HepG2 (cell line): ENCODE data around the gene ANAPC16. TPM values are rescaled to one million over a fixed set of nuclear protein-coding genes. Genes with fewer than 3 reads are reported as not detected.

Experiments used
- CHD4 ChIP-seq: fragments of 200-600 bp; sonication (generic); IDR thresholded peaks from 2 replicates; pipeline ENCODE4 v1.7.0; 2017; ENCODE audit warnings: mild to moderate bottlenecking, low read length, borderline replicate concordance
- ELF1 ChIP-seq: sonication (generic); formaldehyde crosslinking; IDR thresholded peaks from 2 replicates; pipeline ENCODE4 v1.4.0; 2020; ENCODE audit warnings: missing genetic modification reagents
- ELK4 ChIP-seq: sonication (generic); formaldehyde crosslinking; IDR thresholded peaks from 2 replicates; pipeline ENCODE4 v1.9.0; 2021; ENCODE audit warnings: missing genetic modification reagents, borderline replicate concordance
- EZH2 ChIP-seq: conservative IDR thresholded peaks from 2 replicates; pipeline ENCODE4 v1.6.1; 2012; ENCODE audit warnings: mild to moderate bottlenecking, low read depth, low read length, moderate library complexity
- KAT8 ChIP-seq: IDR thresholded peaks from 2 replicates; pipeline ENCODE4 v1.6.1; 2016; ENCODE audit warnings: missing genetic modification reagents, missing compliant biosample characterization
- POLR2G ChIP-seq: fragments of 200-400 bp; formaldehyde crosslinking; IDR thresholded peaks from 2 replicates; pipeline ENCODE4 v1.6.1; 2018; ENCODE audit warnings: mild to moderate bottlenecking, low read depth, low read length, moderate library complexity
- SMAD1 ChIP-seq: sonication (generic); formaldehyde crosslinking; IDR thresholded peaks from 2 replicates; pipeline ENCODE4 v1.4.0; 2020; ENCODE audit warnings: missing genetic modification reagents, low read depth, mild to moderate bottlenecking, borderline replicate concordance
- SMARCC2 ChIP-seq: fragments of 450-650 bp; IDR thresholded peaks from 2 replicates; pipeline ENCODE4 v1.6.1; 2017; ENCODE audit warnings: antibody characterized with exemption, mild to moderate bottlenecking
- SMARCE1 ChIP-seq: fragments of 450-650 bp; IDR thresholded peaks from 2 replicates; pipeline ENCODE4 v1.6.1; 2017; ENCODE audit warnings: borderline replicate concordance
- SOX6 ChIP-seq, 2 experiments: fragments of 450-650 bp in 1 of 2; sonication (generic) in 1 of 2; formaldehyde crosslinking in 1 of 2; IDR thresholded peaks; 2 replicates each; pipeline versions ENCODE4 v1.4.0 to v1.6.1; 2017 to 2020; ENCODE audit warnings: antibody characterized with exemption in 1 of 2, mild to moderate bottlenecking in 1 of 2, missing genetic modification reagents in 1 of 2
- SRY ChIP-seq: sonication (generic); formaldehyde crosslinking; IDR thresholded peaks from 2 replicates; pipeline ENCODE4 v1.8.0; 2022; ENCODE audit warnings: mild to moderate bottlenecking, missing genetic modification reagents
- TBX2 ChIP-seq: sonication (generic); formaldehyde crosslinking; IDR thresholded peaks from 2 replicates; pipeline ENCODE4 v1.5.0; 2020; ENCODE audit warnings: missing genetic modification reagents, mild to moderate bottlenecking, borderline replicate concordance
- ZFP37 ChIP-seq: sonication (generic); formaldehyde crosslinking; IDR thresholded peaks from 2 replicates; pipeline ENCODE4 v1.4.0; 2020; ENCODE audit warnings: missing genetic modification reagents, borderline replicate concordance
- ZFX ChIP-seq: sonication (generic); formaldehyde crosslinking; IDR thresholded peaks from 2 replicates; pipeline ENCODE4 v1.4.0; 2020; ENCODE audit warnings: mild to moderate bottlenecking, low read depth, missing genetic modification reagents, moderate library complexity
- ZNF710 ChIP-seq: sonication (generic); formaldehyde crosslinking; IDR thresholded peaks from 2 replicates; pipeline ENCODE4 v1.5.0; 2020; ENCODE audit warnings: mild to moderate bottlenecking, missing genetic modification reagents, borderline replicate concordance
- polyA plus RNA-seq, 8 experiments: library from polyadenylated mRNA; depleted of rRNA in 3 of 8; stranded (reverse) in 7 of 8; unstranded in 1 of 8; fragments of >200 nt; fragmentation: Illumina TruSeq in 4 of 8; extraction: Trizol in 4 of 8; gene quantifications; 2 replicates each; pipeline versions ENCODE4 v1.2.1 to v1.2.3, GENCODE V29; 2011 to 2016; ENCODE audit warnings: low read depth in 4 of 8, missing spikeins in 1 of 8, mixed read lengths in 1 of 8; ENCODE audit not compliant: insufficient read depth in 1 of 8
- total RNA-seq, 5 experiments: library from RNA; depleted of rRNA; stranded (reverse); fragments of >200 nt; fragmentation: Illumina TruSeq; extraction: Trizol; gene quantifications; 2 replicates each; pipeline ENCODE4 v1.2.3, GENCODE V29; 2016; ENCODE audit warnings: low read depth in 1 of 5
- TF ChIP-seq, protein P1 (sequence below): fragments of 450-650 bp; IDR thresholded peaks from 2 replicates; pipeline ENCODE4 v1.6.1; 2016
- TF ChIP-seq, protein P2 (sequence below): sonication (generic); formaldehyde crosslinking; IDR thresholded peaks from 2 replicates; pipeline ENCODE4 v1.4.0; 2020; ENCODE audit warnings: missing genetic modification reagents
- TF ChIP-seq, protein P3 (sequence below): sonication (generic); formaldehyde crosslinking; IDR thresholded peaks from 2 replicates; pipeline ENCODE4 v1.4.0; 2020; ENCODE audit warnings: low read depth, missing genetic modification reagents

Gene ANAPC16
- total and polyA plus RNA-seq, 2 of the 13 experiments (the other 11 are each of a cell fraction or from before 2014, with no cell fraction given), result 74.8 to 89.4 TPM

GRCh38 chr10:72254813-72255568 is 39.2 kb downstream of the ANAPC16 start (continued):
- no peak for TF ChIP-seq ELK4 (CRISPR knock-in tag)
- peak; percentile 64 for TF ChIP-seq ZNF710
- peak; percentile 53; the same call in 1 of the 2 replicates for TF ChIP-seq TBX2
- TF ChIP-seq SMAD1, result no peak
- TF ChIP-seq KAT8, result no peak
- TF ChIP-seq ZFX (CRISPR knock-in tag), result peak; percentile 69
- no peak for TF ChIP-seq ZFP37
- peak; percentile 86 for TF ChIP-seq POLR2G
- TF ChIP-seq SRY, result no peak; the same call in 1 of the 2 replicates
- TF ChIP-seq SMARCE1, result no peak
- TF ChIP-seq, protein P1, sequence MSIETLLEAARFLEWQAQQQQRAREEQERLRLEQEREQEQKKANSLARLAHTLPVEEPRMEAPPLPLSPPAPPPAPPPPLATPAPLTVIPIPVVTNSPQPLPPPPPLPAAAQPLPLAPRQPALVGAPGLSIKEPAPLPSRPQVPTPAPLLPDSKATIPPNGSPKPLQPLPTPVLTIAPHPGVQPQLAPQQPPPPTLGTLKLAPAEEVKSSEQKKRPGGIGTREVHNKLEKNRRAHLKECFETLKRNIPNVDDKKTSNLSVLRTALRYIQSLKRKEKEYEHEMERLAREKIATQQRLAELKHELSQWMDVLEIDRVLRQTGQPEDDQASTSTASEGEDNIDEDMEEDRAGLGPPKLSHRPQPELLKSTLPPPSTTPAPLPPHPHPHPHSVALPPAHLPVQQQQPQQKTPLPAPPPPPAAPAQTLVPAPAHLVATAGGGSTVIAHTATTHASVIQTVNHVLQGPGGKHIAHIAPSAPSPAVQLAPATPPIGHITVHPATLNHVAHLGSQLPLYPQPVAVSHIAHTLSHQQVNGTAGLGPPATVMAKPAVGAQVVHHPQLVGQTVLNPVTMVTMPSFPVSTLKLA, result no peak
- TF ChIP-seq, protein P2, sequence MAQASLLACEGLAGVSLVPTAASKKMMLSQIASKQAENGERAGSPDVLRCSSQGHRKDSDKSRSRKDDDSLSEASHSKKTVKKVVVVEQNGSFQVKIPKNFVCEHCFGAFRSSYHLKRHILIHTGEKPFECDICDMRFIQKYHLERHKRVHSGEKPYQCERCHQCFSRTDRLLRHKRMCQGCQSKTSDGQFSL (CRISPR knock-in tag), result no peak
- no peak for TF ChIP-seq ELF1
- no peak for TF ChIP-seq SMARCC2
- TF ChIP-seq CHD4, result no peak
- TF ChIP-seq, protein P3, sequence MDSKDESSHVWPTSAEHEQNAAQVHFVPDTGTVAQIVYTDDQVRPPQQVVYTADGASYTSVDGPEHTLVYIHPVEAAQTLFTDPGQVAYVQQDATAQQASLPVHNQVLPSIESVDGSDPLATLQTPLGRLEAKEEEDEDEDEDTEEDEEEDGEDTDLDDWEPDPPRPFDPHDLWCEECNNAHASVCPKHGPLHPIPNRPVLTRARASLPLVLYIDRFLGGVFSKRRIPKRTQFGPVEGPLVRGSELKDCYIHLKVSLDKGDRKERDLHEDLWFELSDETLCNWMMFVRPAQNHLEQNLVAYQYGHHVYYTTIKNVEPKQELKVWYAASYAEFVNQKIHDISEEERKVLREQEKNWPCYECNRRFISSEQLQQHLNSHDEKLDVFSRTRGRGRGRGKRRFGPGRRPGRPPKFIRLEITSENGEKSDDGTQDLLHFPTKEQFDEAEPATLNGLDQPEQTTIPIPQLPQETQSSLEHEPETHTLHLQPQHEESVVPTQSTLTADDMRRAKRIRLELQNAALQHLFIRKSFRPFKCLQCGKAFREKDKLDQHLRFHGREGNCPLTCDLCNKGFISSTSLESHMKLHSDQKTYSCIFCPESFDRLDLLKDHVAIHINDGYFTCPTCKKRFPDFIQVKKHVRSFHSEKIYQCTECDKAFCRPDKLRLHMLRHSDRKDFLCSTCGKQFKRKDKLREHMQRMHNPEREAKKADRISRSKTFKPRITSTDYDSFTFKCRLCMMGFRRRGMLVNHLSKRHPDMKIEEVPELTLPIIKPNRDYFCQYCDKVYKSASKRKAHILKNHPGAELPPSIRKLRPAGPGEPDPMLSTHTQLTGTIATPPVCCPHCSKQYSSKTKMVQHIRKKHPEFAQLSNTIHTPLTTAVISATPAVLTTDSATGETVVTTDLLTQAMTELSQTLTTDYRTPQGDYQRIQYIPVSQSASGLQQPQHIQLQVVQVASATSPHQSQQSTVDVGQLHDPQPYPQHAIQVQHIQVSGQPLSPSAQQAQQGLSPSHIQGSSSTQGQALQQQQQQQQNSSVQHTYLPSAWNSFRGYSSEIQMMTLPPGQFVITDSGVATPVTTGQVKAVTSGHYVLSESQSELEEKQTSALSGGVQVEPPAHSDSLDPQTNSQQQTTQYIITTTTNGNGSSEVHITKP (CRISPR knock-in tag), result 0 out of 2 replicates have a peak, but pooled peaks have one; percentile 33
- TF ChIP-seq SOX6 (IDR thresholded peaks at IDR 0.05), result no peak
- peak; percentile 64 for TF ChIP-seq SOX6 (CRISPR knock-in tag; IDR thresholded peaks at IDR 0.05)
- TF ChIP-seq EZH2, result no peak
